NCI-H187 (cell line): ENCODE data around the gene EPB41L4B.

Experiments
- DNase-seq, 2 experiments: peaks; one replicate each; lab custom pipeline; 2025; lab: John Stamatoyannopoulos, UW

Gene EPB41L4B

DNA sequence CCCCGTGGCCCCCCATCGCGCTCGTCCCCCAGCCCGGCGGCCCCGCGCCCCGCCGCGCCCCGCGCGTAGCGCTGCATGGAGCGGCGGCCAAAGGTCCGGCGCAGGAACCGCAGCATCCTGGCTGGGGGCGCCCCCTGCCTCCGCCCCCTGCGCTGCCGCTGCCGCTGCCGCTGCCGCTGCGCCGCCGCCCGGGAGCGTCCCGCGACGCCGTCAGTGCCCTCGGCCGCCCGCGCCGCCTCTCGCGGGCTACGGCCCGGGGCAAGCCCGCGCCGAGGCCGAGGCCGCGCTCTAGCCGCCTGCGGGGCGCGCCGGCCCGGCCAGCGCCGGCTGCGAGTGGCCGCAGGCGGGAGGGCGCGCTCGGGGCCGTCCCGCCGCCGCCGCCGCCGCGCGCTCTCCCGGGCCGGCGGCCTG is 523 bp downstream of the EPB41L4B start:
- no peak for DNase-seq

GRCh38 chr9:109319626-109320241 is 1.1 kb downstream of the EPB41L4B start:
- DNase-seq = no peak

DNA sequence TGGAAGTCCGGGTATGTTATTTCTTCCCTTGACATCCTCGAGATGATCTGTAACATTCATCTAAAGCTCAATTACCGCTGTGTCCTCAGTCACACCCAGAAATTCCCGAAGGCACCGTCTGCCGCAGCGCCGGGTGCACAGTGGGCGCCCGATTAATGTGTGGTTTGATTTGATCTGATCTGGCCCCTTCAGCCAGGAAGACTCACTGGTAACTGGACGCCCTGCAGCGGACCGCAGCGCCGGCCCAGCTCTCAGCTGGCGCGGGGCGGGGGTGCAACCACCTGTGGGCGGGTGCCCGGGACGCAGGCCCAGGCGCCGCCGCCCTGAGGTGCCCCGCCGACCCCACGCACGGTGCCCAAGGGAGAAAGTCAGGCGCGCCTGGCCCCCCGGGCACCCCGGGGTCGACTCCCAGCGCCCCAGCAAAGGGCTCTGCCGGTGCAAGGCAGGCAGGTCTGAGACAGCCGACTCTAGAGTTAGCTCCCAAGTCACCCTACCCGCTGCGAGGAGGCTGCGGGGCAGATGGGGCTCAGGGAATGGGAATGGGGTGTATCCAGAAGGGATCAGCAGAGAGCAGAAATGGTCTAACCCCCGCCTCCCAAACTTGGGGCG is 1.7 kb downstream of the EPB41L4B start:
- DNase-seq = no peak

DNA sequence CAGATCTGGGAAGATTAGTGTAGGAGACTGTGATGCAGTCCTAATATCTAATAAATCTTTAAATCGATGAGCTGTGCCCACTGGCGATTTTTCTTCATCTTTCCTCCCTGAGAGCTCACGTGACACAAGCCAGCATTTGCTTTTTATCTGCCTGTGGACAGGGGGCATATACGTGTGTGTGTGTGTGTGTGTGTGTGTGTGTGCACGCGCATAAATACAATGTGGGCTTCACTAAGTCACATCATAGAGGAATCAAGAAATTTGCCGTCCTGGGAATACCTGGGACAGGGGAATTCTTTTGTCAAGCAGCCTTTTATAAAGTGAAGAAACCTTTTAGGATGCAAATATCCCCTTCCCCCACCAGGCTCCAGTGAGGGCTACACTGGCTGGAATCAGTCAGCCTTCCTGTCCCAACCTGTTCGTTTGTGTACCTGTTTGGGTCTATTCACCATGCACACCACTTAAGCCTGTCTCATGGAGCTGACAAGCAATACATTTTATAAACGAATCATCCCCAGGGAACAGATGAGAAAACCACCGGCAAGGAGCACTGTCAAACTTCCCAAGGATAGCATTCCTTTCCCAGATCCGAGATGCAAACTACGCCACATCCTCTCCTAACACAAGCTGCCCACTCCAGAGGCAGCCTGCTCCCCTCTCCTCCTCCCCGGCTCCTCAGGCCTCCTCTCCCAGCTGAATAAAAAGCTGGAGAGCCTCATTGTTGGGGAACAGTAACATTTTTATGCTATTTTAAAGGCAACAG is 2.7 kb downstream of the EPB41L4B start:
- DNase-seq = peak in 1 of 2 experiments; percentile 48

DNA sequence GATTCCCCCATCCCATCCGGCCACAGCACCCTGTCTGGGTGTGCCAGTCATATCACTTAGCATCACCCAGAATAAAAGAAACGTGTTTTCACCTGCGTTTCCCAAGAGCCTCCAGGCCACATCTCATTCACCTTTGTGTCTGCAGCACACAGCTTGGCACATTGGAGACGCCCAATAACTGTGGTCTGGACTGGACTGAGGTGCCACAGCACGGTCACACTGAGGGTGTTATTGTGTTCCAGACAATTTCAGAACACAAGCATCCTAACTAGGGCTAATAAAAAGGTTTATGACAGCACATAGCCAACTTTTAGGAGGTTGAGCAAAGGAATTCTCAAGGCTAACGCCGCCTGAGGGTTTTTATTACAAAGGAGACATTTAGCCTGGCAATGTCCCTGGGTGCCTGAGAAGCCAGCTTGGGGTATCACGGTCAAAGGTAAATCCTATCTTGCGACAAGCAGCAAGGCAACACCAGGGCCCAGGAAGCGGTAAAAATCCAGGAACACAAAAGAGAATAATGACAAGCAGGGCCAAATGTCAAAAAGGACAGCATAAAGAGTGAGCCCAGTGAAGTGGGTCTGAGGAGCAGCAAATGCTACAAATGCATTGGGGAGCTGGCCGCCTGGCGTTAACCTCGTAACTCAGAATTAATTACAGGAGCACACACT is 3.4 kb downstream of the EPB41L4B start:
- DNase-seq = no peak

DNA sequence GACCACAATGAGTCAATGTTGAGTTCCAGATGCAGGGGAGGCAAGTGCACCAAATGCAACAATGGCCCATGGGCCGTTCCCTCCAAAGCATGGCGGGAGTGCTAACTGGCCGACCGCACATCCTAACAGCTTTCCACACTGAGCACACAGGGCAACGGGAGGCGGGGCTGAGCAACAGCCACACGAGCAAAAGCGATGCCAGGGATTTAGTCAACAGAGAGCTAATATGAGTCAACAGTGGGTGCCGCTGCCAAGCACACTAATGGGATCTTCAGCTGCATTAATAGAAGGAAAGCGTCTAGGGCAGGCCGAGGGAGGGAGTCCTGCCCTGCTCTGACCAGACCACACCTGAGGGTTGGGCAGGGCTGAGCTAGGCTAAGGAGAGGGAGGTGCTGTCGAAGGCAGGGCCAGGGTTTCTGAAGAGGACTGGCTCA is 4.6 kb downstream of the EPB41L4B start:
- DNase-seq = no peak

DNA sequence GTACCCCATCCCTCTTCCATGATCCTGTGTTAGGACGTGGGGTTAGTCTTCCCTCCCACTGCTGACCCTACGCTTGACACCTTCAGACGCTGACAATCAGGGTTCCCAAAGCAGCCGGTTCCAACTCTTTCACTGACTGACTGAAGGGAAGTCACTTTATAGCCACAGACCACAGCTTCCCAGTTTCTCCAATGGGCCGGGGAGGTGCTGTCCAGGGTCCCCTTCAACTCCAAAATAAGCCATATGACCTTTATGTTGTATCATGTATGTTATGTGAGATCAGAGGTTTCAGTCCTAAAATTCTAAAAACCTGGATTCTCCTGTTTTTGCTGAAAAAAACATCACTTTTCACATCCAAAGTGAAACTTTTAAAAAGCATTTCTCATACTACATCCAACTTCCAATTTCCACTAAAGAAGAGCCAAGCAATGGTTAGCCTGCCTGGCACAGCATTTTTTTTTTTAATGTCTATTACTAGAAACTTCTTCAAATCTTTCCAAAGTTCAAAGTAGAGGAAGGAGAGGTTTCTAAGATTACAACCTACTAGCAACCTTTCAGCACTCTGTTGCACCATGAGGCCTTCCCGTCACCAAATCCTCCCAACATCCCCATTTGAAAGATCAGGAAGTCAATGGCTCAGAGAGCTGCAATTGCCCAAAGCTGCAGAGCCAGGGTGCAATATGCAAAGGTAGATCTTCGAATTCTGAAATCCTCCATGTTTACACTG is 5.2 kb downstream of the EPB41L4B start:
- DNase-seq = no peak

DNA sequence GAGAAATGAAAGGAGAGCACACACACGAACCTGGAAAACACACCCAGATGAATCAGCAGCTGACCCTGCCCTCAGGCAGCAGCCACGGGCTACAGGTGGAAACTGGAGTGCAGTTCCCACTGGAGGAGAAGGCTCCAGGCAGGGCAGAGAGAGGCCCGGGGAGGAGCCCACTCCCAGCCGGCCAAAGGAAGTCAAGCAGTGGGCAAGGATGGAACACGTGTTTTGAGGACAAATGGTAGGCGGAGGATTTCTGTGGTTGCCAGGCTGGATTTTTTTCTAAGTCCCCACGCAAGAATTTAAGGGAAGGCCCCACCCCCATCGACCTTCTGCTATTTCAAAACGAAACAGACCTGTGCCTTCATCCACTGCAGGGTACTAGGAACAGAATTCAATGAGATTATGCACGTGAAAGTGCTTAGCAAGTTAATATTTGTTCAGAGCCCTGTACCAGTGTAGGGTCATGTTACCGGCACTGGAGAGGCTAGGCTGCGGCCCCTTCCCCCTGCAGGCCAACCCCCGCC is 6.8 kb downstream of the EPB41L4B start:
- DNase-seq = no peak

GRCh38 chr9:109313351-109313750 is 7.5 kb downstream of the EPB41L4B start:
- DNase-seq = no peak

DNA sequence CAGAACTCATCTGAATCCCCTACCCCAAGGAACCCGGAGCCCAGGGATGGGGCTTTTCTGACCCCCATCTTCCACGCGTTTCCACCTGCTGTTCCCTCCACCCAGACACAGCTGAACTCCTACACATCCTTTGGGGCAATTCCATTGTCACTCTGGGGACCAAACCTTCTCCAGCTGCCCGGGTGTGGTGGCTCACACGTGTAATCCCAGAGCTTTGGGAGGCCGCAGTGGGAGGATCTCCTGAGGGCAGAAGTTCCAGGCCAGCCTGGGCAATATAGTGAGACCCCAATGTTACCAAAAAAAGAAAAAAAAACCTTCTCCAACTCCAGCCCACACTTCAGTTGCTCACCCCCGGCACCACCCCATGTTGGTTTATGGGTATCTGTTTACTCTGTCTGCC is 8.1 kb downstream of the EPB41L4B start:
- no peak for DNase-seq

- no peak for DNase-seq
Measured at GRCh38 chr9:109311731-109312130, 9.1 kb downstream of the EPB41L4B start.

DNA sequence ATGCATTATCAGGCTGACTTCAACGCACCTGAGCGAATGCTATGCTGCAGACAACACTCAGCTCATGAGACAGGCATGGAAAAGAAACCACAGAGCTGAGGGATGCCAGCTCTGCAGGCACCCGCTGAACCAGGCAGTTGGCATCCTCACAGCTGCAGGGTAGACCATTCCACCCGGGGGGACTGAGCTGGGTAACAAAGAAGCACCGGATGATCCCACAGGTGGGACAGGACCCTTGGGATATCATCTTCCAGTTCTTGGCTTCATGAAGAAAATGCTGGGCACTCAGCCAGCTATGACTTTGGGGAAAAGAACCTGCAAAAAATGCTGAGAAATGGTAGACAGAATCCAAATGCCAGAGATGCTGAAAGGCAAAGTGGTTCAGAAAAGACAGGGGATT is 9.6 kb downstream of the EPB41L4B start:
- DNase-seq = no peak

DNA sequence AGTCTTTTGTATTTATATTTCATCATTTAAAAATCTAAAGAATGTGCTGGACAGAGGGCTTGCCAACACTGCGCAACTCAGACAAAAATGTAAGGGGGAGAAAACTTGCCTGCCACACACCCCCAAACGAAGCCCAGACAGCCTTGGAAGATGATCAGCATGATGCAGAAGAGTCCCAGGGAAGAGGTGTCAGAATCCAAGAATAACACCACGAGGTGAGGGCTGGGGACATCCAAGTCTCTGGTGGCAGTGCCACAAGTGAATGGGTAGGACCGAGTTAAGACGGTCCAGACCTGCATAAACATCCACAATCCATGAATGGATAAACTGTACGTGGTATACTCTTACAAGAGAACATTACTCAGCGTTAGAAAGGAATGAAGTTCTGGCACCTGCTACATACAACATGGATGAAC is 10.4 kb downstream of the EPB41L4B start:
- DNase-seq = no peak

GRCh38 chr9:109309282-109309681 is 11.6 kb downstream of the EPB41L4B start:
- DNase-seq = no peak

- no peak for DNase-seq
Measured at GRCh38 chr9:109307380-109308240, 13.2 kb downstream of the EPB41L4B start.

- no peak for DNase-seq
Measured at GRCh38 chr9:109305801-109306200, 15.1 kb downstream of the EPB41L4B start.

DNA sequence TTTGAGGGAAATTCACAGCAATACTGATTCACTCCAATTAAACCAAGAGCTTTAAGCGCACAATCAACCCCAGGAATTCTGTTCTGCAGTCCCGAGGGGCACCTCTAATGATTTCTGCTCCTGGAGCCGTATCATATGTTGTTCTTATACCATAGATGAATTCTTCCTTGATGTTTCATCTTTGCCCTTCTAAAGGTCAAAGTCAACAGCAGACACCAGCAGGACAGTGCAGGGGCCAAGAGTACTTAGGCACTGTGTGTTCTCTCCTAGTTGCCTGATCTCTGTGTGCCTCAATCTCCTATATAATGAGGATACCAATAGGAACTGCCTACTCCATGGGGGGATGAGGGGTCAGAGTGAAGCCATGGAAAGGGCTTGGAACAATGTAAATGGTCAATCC is 16.5 kb downstream of the EPB41L4B start:
- DNase-seq = no peak

DNA sequence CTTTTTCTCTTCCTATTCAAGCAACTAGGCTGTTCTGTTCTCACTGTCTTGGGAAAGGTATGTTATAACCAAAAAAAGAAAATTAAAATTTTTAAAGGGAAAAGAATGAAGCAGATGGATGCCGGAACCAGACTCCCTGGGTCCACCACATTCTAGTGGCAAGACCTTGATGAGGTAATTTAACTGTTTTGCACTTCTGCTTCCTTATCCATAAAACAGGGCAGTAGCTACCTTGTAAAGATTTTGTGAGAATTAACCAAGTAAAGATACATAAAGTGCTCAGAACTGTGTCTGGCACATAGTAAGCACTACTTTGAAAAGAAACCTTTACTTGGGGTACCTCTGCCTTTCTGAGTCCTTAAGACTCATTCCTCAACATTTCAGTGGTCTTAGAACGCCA is 17.0 kb downstream of the EPB41L4B start:
- no peak for DNase-seq

- DNase-seq = no peak
Measured at GRCh38 chr9:109302606-109303005, 18.3 kb downstream of the EPB41L4B start.

GRCh38 chr9:109301012-109301411 is 19.8 kb downstream of the EPB41L4B start:
- DNase-seq = no peak

DNA sequence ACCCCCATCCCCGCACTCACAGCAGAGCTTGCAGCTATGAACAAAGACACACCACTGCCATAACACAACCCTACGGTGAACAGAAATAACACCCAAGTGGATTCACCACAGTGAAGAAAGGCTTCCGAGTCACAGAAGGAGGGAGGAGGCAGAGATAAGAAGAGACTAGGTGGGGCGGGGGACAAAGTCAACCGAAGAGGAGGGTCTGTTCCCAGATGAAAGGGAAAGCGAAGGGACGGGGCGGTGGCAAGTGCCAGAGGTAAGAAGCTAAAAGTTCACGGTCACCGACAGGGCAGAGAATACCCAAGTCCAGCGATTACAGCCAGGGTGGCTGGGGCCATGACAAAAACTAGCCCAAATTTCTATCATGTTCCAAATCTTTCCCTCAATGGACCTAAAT is 21.0 kb downstream of the EPB41L4B start:
- no peak for DNase-seq
